Epithelial cell of esophagus (primary cell): Measurements from ENCODE around the gene TNS3.

Experiments used
- DNase-seq: peaks from one replicate; pipeline ENCODE4 v3.0.0; 2010; ENCODE audit warnings: low read depth
- H3K4me3 ChIP-seq: 2 replicates; pipeline ENCODE4 v1.5.1; 2011; ENCODE audit warnings: mild to moderate bottlenecking, low read length, control low read depth
- CTCF ChIP-seq: IDR thresholded peaks from 2 replicates; pipeline ENCODE4 v1.5.1; 2011; ENCODE audit warnings: low read depth, mild to moderate bottlenecking, low read length, control low read depth, inconsistent platforms; ENCODE audit not compliant: insufficient read depth; ENCODE audit errors: missing control alignments

TNS3 gene

DNA sequence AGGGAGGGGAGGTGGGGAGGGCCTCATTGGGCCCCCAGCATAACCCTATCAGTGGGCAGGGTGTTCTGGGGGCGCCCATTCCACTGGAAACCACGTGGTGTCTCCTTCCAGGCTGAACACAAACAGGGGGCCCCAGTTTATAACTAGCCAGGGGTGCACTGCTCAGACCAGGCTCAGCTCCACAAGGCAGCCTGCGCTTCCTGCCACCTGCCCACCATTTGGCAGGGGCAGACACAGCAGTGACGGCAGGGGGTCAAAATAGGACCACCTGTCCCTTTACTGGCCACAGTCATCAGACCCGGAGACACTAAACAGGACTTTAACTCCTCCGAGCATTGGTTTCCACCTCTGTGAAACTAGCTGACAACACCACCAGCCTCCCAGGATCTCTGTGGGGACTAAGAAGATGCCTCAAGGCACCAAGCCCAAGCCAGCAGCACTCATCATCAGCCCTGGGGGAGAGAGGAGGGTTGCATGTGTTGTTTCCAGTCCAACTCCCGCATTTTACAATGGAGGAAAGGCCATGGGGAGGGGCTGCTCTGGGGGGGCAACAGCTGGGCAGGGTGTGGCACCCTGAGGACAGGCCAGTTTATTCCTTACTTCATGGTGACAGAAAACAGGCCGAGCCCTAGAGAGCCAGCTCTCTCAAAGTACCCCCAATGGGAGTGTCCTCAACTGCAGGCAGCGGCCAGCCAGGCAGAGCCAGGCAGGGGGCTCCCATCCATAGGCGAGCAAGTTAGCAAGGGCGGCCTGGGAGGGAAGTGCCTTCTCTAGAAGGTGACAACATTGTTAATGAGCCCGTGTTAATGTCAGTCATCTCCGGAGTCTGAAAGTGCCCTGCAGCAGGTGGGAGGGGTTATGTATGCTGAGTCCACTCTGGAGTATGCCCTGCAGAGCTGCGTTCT, 127.6 kb downstream of the TNS3 start:
- TF ChIP-seq CTCF, result no peak
- no peak overlapping the region for H3K4me3 ChIP-seq
- no peak for DNase-seq

- peak; percentile 89 for DNase-seq
- no peak overlapping the region for H3K4me3 ChIP-seq
- no peak for TF ChIP-seq CTCF
Observed at GRCh38 chr7:47453093-47454061, 128.5 kb downstream of the TNS3 start.

- H3K4me3 ChIP-seq, result no peak overlapping the region
- no peak for TF ChIP-seq CTCF
- DNase-seq, result no peak
Observed at GRCh38 chr7:47452715-47453092, 129.2 kb downstream of the TNS3 start.

- no peak for TF ChIP-seq CTCF
- DNase-seq, result no peak
- H3K4me3 ChIP-seq, result no peak overlapping the region
Observed at GRCh38 chr7:47452295-47452694, 129.6 kb downstream of the TNS3 start.

GRCh38 chr7:47451851-47452205, 130.1 kb downstream of the TNS3 start:
- TF ChIP-seq CTCF, result no peak
- no peak overlapping the region for H3K4me3 ChIP-seq
- no peak for DNase-seq

DNA sequence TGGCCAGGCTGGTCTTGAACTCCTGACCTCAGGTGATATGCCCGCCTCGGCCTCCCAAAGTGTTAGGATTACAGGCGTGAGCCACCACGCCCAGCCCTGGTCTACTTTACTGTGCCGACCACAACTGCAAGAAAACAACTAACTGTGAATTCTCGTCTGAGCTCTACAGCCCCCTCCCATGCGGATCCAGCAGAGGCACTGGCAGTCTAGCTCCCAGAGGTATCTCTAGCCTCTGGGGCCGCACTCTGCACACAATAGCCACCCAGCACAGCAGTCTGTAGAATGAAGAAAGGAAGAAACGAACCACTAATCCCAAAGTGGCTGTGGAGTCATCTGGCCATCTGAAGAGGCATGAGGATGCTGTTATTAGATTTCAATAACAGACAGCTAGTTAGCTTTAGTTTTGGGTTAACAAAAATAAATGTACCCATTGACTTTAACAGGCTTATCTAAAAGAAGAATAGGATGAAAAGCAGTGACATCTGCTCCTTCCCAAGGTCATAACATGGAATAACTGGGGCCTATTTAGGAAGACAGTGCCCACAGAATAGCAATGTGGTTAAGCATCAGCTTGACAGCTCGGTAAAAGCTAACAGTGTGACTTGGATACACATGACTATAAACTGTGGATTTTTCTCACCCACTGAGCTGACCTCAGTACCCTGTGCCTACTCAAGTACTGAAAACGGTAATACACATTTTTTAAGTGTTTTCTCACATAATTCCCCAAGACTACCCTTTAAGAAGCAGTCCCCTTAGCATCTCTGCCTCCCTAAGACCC, 131.9 kb downstream of the TNS3 start:
- TF ChIP-seq CTCF, result no peak
- no peak overlapping the region for H3K4me3 ChIP-seq
- no peak for DNase-seq
